Measurements from ENCODE around the gene C4orf17. TPM values are rescaled to one million over a fixed set of nuclear protein-coding genes. Genes with fewer than 3 reads are reported as not detected.

C4orf17 gene
- total and polyA plus RNA-seq, 2 of the 8 experiments (the other 6 are each of a cell fraction or from before 2014, with no cell fraction given) = not detected

DNA sequence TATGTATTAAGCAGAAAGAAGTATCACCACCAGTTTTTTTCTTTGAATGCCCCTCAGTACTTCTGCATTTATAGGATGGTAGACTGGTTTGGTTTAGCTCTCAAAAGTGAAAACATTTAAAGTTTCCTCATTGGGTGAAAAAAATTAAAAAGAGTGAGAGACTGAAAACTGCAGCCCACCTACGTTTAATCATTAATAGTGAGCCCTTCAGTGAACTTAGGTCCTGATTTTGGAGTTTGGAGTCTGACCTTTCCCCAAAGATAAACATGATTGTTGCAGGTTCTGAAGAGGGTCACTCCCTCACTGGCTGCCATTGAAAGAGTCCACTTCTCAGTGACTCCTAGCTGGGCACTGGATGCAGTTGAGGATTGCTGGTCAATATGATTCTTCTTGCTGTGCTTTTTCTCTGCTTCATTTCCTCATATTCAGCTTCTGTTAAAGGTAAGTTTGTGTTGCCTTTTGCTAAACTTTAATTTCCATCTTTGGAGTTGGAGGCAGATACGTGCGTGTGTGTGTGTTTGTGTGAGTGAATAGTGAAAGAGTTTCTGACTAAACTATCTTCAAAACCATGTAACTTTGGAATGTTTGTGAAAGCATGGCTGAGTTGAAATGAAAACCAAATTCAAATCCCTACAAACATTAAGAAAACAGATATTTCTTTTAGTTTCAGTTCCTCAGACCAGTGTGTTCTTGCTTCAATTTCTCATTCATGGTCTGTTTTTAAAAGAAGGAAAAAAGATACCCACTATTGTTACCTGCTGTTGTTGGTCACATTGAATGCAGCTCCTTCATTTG, 63.9 kb downstream of the C4orf17 start, which contains the start of gene MTTP:
TSS of gene MTTP (plus strand) at position 295 of the 795 bp plus-strand sequence. CDS start at position 381, 86 bp downstream.
- no peak within 1 kb of the TSS for H3K23ac ChIP-seq (ENCODE audit: insufficient read length)
- 72% methylated on average over 3 of the region's 3 CpGs; no CpG with 5 or more reads in 1 of the 2 experiments for WGBS, 2 experiments (ENCODE audit: extremely low coverage in 1 of 2, insufficient coverage in 1 of 2, insufficient read length in 1 of 2, insufficient replicate concordance in 2 of 2, low coverage in 1 of 2, low lambda C conversion rate in 2 of 2, missing lambda C conversion rate in 1 of 2)
- H3K4me3 ChIP-seq (ENCODE audit: extremely low read depth in 1 of 4, insufficient read depth in 2 of 4, low read depth in 3 of 4, low read length in 4 of 4) = peak within 1 kb of the TSS in 2 of 4 experiments; percentile 1 to 37; a peak in 2 of 8 replicates
- ChIA-PET CTCF (ENCODE audit: partially characterized antibody) (interaction anchor here (0.6 to 1.0 kb wide), 4 partner anchors 12 to 239 kb away, joined by 3 to 5 read pairs (median 4); no protein-coding TSS in a partner anchor), POLR2A (ENCODE audit: partially characterized antibody) (interaction anchor here (1.0 kb wide), 1 partner anchor 11 kb away, joined by 3 read pairs; no protein-coding TSS in a partner anchor)
- FAIRE-seq (no peak), DNase-seq (ENCODE audit: low read depth in 1 of 2, low spot score in 2 of 2) (no peak)
- no peaks in the 10 kb centered on the region for H3K79me1 ChIP-seq (ENCODE audit: low read depth, low read length)
- H2BK15ac ChIP-seq (ENCODE audit: low read length) = no peak within 1 kb of the TSS
- H3K27ac ChIP-seq (ENCODE audit: low read depth, low read length) = no peak within 1 kb of the TSS; the same call in 1 of the 2 replicates
- H4K91ac ChIP-seq (replicated peaks; ENCODE audit: insufficient read length, low read length) = no peak within 1 kb of the TSS
- H2BK20ac ChIP-seq (ENCODE audit: low read length) = no peak within 1 kb of the TSS
- no peak within 1 kb of the TSS for H3K9ac ChIP-seq (replicated peaks in 1 of 4; ENCODE audit: extremely low read depth in 1 of 4, low read depth in 3 of 4, low read length in 3 of 4)
- no peaks in the 10 kb centered on the region for H3K9me3 ChIP-seq (ENCODE audit: insufficient read depth in 2 of 2, low read depth in 1 of 2, low read length in 1 of 2)
- no peaks in the 10 kb centered on the region for H3K79me2 ChIP-seq (ENCODE audit: control insufficient read depth in 1 of 2, insufficient read depth in 2 of 2, low read length in 2 of 2)
- no peak within 1 kb of the TSS for H3K56ac ChIP-seq (replicated peaks; ENCODE audit: insufficient read length, low read depth, low read length)
- H4K5ac ChIP-seq (ENCODE audit: insufficient read length, low read depth, low read length) = peak within 1 kb of the TSS; percentile 96
- H2BK12ac ChIP-seq (ENCODE audit: low read depth, low read length) = 0 out of 2 replicates have a peak within 1 kb of the TSS, but pooled peaks have one; percentile 64
- H3K36me3 ChIP-seq (ENCODE audit: control insufficient read depth in 2 of 4, insufficient read depth in 4 of 4, low read length in 3 of 4) = no peaks in the 10 kb centered on the region
- no peak within 1 kb of the TSS for H3K18ac ChIP-seq (ENCODE audit: extremely low read depth, low read length)
- no peaks in the 10 kb centered on the region; the same call in 1 of the 2 replicates for H3K23me2 ChIP-seq (ENCODE audit: low read depth, low read length)
- H2BK120ac ChIP-seq (replicated peaks; ENCODE audit: low read depth, low read length) = peak within 1 kb of the TSS; percentile 84
- no peak within 1 kb of the TSS for H3K4ac ChIP-seq (replicated peaks; ENCODE audit: insufficient read length, low read depth, low read length)
- peaks cover 0 to 5% (median 2%) of the 10 kb centered on the region in 4 experiments; a peak in 3 of 7 replicates for H3K4me1 ChIP-seq (replicated peaks in 1 of 4; ENCODE audit: control insufficient read depth in 3 of 4, insufficient read depth in 4 of 4, low read length in 3 of 4)
- no peak within 1 kb of the TSS for H2AK5ac ChIP-seq (ENCODE audit: low read depth, low read length)
- H2BK5ac ChIP-seq (ENCODE audit: low read depth, low read length) = peak within 1 kb of the TSS; percentile 75; the same call in 1 of the 2 replicates
- H3K27me3 ChIP-seq (replicated peaks in 1 of 4; ENCODE audit: control insufficient read depth in 3 of 4, extremely low read depth in 1 of 4, insufficient read depth in 3 of 4, low read length in 3 of 4) = no peaks in the 10 kb centered on the region
- peak within 1 kb of the TSS; percentile 95 for H2AFZ ChIP-seq (ENCODE audit: low read length)
- no peaks in the 10 kb centered on the region for H4K20me1 ChIP-seq (replicated peaks in 1 of 2; ENCODE audit: control insufficient read depth in 1 of 2, insufficient read depth in 2 of 2, low read length in 2 of 2)
- peak within 1 kb of the TSS; percentile 24 to 41; a peak in 2 of 4 replicates for H3K4me2 ChIP-seq (ENCODE audit: insufficient read depth in 1 of 2, low read depth in 2 of 2, low read length in 2 of 2)
- no peak within 1 kb of the TSS for H4K8ac ChIP-seq (ENCODE audit: extremely low read depth, insufficient read depth, low read length)
- no peak within 1 kb of the TSS for H3K14ac ChIP-seq (ENCODE audit: insufficient read length)
- TF ChIP-seq RAD21 (IDR thresholded peaks at IDR 0.05 in 1 of 2, conservative IDR thresholded peaks at IDR 0.05 in 1 of 2; ENCODE audit: low read depth in 2 of 2, low read length in 2 of 2) = no peak
- no peak for TF ChIP-seq GABPA (IDR thresholded peaks at IDR 0.05; ENCODE audit: borderline replicate concordance, insufficient read depth, low read length)
- TF ChIP-seq KDM5A (IDR thresholded peaks at IDR 0.05; ENCODE audit: low read length) = no peak
- TF ChIP-seq POLR2A (IDR thresholded peaks at IDR 0.05; ENCODE audit: control extremely low read depth in 1 of 2, low read depth in 2 of 2, low read length in 2 of 2) = no peak; a peak in 1 of 3 replicates
- TF ChIP-seq CREB1 (IDR thresholded peaks at IDR 0.05) = no peak
- TF ChIP-seq POLR2AphosphoS5 (IDR thresholded peaks at IDR 0.05; ENCODE audit: low read depth, low read length) = no peak
- TF ChIP-seq CEBPB (IDR thresholded peaks at IDR 0.05; ENCODE audit: low read depth, low read length) = no peak
- TF ChIP-seq HDAC6 (IDR thresholded peaks at IDR 0.05; ENCODE audit: low read depth, low read length) = no peak
- TF ChIP-seq, protein P1, sequence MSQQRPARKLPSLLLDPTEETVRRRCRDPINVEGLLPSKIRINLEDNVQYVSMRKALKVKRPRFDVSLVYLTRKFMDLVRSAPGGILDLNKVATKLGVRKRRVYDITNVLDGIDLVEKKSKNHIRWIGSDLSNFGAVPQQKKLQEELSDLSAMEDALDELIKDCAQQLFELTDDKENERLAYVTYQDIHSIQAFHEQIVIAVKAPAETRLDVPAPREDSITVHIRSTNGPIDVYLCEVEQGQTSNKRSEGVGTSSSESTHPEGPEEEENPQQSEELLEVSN (IDR thresholded peaks at IDR 0.05) = no peak
- no peak for TF ChIP-seq KDM4A (IDR thresholded peaks at IDR 0.05; ENCODE audit: low read depth, low read length, severe bottlenecking)
- TF ChIP-seq PHF8 (conservative IDR thresholded peaks at IDR 0.05; ENCODE audit: low read depth, low read length) = no peak

Measured in H1 (cell line).